Choroid plexus epithelial cell (primary cell): ENCODE measurements around the gene PXYLP1.
"Not testable (repeated sequence)": the region's sequence is repeated elsewhere in the genome, so short reads cannot be mapped to it uniquely, and the experiment has no call there.

Experiments
- DNase-seq: peaks from one replicate; pipeline ENCODE4 v3.0.0-alpha.2; 2010; ENCODE audit warnings: low read depth
- H3K4me3 ChIP-seq: 2 replicates; pipeline ENCODE4 v1.5.1; 2011; ENCODE audit warnings: low read depth, mild to moderate bottlenecking, control low read depth, low read length, moderate library complexity
- TF ChIP-seq, protein P1 (sequence below): conservative IDR thresholded peaks from 2 replicates; pipeline ENCODE4 v1.5.1; 2011; ENCODE audit warnings: low read depth, mild to moderate bottlenecking, control low read depth, inconsistent platforms, low read length, moderate library complexity

PXYLP1 gene

DNA sequence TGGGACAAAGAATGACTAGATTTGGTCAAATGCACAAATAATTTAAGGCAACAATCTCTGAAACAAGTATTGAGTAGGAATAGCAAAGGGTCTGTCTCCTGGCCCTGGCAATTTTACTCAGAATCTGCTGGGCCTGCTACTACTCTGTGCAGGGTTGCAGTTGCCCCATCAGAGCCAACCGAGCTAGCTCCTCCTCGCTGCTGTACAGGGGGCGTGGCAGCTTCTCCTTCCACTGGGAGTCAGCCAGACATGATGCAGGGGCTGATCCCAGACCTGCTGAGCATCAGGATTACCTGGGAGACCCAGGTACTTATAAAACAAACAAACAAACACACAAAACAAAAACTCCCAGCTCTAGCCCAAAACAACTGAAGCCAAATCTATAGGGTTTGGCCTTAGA lies 30.5 kb upstream of the PXYLP1 start:
- TF ChIP-seq, protein P1, sequence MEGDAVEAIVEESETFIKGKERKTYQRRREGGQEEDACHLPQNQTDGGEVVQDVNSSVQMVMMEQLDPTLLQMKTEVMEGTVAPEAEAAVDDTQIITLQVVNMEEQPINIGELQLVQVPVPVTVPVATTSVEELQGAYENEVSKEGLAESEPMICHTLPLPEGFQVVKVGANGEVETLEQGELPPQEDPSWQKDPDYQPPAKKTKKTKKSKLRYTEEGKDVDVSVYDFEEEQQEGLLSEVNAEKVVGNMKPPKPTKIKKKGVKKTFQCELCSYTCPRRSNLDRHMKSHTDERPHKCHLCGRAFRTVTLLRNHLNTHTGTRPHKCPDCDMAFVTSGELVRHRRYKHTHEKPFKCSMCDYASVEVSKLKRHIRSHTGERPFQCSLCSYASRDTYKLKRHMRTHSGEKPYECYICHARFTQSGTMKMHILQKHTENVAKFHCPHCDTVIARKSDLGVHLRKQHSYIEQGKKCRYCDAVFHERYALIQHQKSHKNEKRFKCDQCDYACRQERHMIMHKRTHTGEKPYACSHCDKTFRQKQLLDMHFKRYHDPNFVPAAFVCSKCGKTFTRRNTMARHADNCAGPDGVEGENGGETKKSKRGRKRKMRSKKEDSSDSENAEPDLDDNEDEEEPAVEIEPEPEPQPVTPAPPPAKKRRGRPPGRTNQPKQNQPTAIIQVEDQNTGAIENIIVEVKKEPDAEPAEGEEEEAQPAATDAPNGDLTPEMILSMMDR: no peak
- DNase-seq: no peak

DNA sequence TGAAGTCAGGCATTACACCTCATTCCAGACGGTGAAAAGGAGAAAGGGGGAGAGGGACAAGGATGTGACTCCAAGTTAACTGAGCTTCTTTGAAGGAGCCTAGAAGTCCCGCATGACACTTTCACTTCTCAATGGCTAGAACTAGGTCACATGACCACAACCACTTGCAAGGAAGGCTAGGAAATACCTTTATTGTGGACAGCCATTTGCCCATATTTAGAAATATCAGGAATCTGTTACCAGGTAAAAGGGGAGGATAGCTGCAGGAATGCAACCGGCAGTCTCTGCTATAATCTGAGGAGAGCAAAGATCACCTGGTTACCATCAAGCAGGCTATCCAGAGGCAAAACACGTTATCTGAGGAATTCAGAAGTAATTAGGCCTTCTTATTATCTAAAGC lies 28.9 kb upstream of the PXYLP1 start:
- TF ChIP-seq, protein P1: no peak

More for the DNA sequence above, 30.5 kb upstream of the PXYLP1 start:
- H3K4me3 ChIP-seq: no peak overlapping the region

DNA sequence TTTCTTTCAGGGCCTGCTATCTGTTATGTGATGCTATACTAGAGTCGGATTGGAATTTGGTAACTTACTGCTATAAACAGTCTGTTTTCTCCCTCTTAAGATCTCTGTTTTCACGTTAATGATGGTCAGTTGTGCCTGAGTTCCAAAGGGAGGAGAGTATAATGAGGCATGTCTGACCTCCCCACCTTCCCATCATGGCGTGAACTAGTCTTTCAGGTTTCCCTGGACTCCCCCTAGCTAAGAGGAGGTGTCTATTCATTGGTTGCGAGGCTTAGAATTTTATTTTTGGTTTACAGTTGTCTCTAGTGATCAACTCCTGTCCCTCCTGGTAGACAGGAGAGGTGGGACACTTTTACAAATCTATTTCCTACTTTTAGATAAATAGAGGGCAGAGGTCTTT lies 27.8 kb upstream of the PXYLP1 start:
- DNase-seq: no peak
- H3K4me3 ChIP-seq: no peak overlapping the region
- TF ChIP-seq, protein P1: no peak

More for the DNA sequence above, 28.9 kb upstream of the PXYLP1 start:
- no peak for DNase-seq
- H3K4me3 ChIP-seq: no peak overlapping the region

DNA sequence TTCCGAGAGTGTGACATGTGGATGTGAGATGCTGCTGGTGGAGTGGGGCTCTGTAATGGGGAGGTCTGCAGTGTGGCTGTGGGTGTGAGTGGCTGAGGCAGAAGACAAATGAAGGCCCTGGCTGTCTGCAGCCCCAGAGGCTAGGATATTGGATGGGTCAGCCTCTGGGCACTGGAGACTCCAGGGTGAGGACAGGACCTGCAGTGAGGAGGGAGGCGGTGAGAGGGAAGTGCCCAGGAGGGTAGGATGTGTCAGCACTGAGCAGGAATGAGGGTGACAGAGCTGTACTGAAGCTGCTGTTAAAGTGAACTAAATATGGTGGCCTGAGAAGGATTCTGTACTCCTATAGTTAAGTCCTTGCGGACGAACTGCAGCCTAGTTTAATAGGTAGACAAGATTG lies 27.3 kb upstream of the PXYLP1 start:
- DNase-seq: no peak
- TF ChIP-seq, protein P1: no peak
- H3K4me3 ChIP-seq: no peak overlapping the region

DNA sequence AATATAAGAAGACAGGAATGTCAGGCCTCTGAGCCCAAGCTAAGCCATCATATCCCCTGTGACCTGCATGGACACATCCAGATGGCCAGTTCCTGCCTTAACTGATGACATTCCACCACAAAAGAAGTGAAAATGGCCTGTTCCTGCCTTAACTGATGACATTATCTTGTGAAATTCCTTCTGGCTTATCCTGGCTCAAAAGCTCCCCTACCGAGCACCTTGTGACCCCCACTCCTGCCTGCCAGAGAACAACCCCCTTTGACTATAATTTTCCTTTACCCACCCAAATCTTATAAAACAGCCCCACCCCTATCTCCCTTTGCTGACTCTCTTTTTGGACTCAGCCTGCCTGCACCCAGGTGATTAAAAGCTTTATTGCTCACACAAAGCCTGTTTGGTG lies 20.3 kb upstream of the PXYLP1 start:
- H3K4me3 ChIP-seq, DNase-seq: not testable (repeated sequence)

DNA sequence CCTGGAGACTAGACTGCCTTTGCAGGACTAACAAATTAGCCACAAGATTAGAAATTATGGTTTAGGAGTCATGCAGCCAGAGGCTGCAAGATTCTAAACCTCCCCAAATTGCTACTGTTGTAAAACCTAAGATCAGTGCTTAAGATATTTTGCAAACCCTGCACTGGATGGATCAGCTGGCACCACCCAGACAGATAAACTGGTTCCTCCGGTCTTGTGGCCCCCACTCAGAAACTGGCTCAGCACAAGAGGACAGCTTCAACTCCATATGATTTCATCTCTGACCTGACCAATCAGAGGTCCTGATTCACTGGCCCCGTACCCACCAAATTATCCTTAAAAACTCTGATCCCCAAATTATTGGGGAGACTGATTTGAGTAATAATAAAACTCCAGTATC lies 19.5 kb upstream of the PXYLP1 start:
- no peak for DNase-seq
- H3K4me3 ChIP-seq: no peak overlapping the region
- TF ChIP-seq, protein P1: no peak

DNA sequence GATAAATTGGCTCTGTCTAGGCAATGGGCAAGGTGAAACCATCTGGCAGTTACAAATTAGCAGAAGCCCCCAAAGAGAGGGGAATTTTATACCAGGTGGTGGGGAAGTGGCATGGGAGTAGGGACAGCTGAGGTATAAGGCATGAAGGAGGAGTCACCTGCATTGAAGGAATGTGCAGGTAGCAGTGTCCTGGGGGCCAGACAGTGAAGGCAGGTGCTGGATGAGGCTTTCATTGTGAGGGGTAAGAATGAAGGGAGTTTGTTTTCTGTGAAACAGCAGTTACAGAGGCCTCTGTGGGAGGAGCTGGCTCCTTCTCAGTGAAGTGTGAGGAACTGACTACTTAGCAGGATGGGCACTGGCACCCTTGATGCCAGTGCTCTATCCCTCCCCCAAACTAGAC lies 19.1 kb upstream of the PXYLP1 start:
- no peak overlapping the region for H3K4me3 ChIP-seq
- DNase-seq: no peak
- TF ChIP-seq, protein P1: no peak

DNA sequence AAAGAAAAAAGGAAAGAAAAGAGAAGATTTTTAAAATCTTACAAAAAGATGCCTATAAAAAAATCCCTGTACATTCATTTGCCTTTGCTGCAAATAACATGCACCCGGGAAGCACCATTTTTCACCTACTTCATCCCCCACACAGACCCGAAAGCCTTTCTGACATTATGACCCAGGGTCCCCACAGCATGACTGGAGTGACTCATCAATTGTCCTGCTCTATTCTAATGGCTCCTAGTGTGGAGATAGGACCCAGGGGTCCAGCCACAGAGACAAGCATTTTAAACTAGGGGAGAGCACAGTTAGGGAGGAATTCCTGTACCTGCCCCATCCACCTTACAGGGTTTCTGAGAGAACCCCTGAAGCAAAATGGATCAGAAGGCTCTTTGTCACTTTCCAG lies 14.7 kb upstream of the PXYLP1 start:
- no peak overlapping the region for H3K4me3 ChIP-seq
- no peak for DNase-seq
- TF ChIP-seq, protein P1: no peak
